Activated T-helper 17 cell treated with anti-CD3 and anti-CD28 coated beads, Interleukin-2, amount 50 U/mL, for 72 hours (primary cell): ENCODE data around the gene ALOXE3. TPM values are rescaled to one million over a fixed set of nuclear protein-coding genes. Genes with fewer than 3 reads are reported as not detected.
A peak's percentile ranks its signal among the peaks of the same experiment; 100 is the strongest.

Source experiments
- ATAC-seq: fragments of 150-1000 bp; cut with Tn5 transposase; replicated peaks from 2 replicates; pipeline ENCODE4 v1.10.0; 2021; ENCODE audit warnings: mild to moderate bottlenecking, moderate library complexity
- H3K27ac Mint-ChIP-seq: one replicate; pipeline ENCODE4 v1.8.0; 2022; ENCODE audit warnings: mixed read lengths
- H3K27me3 Mint-ChIP-seq: one replicate; pipeline ENCODE4 v1.8.0; 2022; ENCODE audit warnings: mixed read lengths
- H3K36me3 Mint-ChIP-seq: one replicate; pipeline ENCODE4 v1.8.0; 2022; ENCODE audit warnings: low read depth, mild to moderate bottlenecking, mixed read lengths
- H3K4me1 Mint-ChIP-seq: one replicate; pipeline ENCODE4 v1.8.0; 2022; ENCODE audit warnings: mixed read lengths
- H3K4me3 Mint-ChIP-seq: one replicate; pipeline ENCODE4 v1.8.0; 2022; ENCODE audit warnings: mild to moderate bottlenecking, mixed read lengths
- H3K9me3 Mint-ChIP-seq: one replicate; pipeline ENCODE4 v1.8.0; 2022; ENCODE audit warnings: mixed read lengths
- total RNA-seq, 2 donors: library from RNA; stranded (reverse); gene quantifications; one replicate each; pipeline ENCODE4 v1.2.3, GENCODE V29; 2022

Gene ALOXE3
- total RNA-seq, 2 donors from 2014 or later: 0.13 to 1.3 TPM

GRCh38 chr17:8158267-8159031 is 40.1 kb upstream of the ALOXE3 start:
- Mint-ChIP-seq H3K4me3 (peak overlapping the region; percentile 94), H3K4me1 (peaks cover 45% of the 10 kb centered on the region), H3K27ac (peak overlapping the region; percentile 86), H3K36me3 (peaks cover 51% of the 10 kb centered on the region), H3K27me3 (no peaks in the 10 kb centered on the region), H3K9me3 (no peaks in the 10 kb centered on the region)
- ATAC-seq: peak; percentile 12

GRCh38 chr17:8156246-8156992 is 38.1 kb upstream of the ALOXE3 start:
- Mint-ChIP-seq H3K27me3 (no peaks in the 10 kb centered on the region), H3K27ac (no peak overlapping the region), H3K4me3 (no peak overlapping the region), H3K9me3 (no peaks in the 10 kb centered on the region), H3K4me1 (peaks cover 51% of the 10 kb centered on the region), H3K36me3 (peaks cover 35% of the 10 kb centered on the region)
- peak; percentile 76 for ATAC-seq

- H3K4me3 Mint-ChIP-seq: no peak overlapping the region
- ATAC-seq: no peak
- peaks cover 47% of the 10 kb centered on the region for H3K4me1 Mint-ChIP-seq
- H3K36me3 Mint-ChIP-seq: peaks cover 30% of the 10 kb centered on the region
- H3K9me3 Mint-ChIP-seq: no peaks in the 10 kb centered on the region
- H3K27me3 Mint-ChIP-seq: no peaks in the 10 kb centered on the region
- no peak overlapping the region for H3K27ac Mint-ChIP-seq
These were observed 37.6 kb upstream of the ALOXE3 start for GRCh38 chr17:8155996-8156245.

- no peak overlapping the region for H3K4me3 Mint-ChIP-seq
- peaks cover 25% of the 10 kb centered on the region for H3K36me3 Mint-ChIP-seq
- no peaks in the 10 kb centered on the region for H3K9me3 Mint-ChIP-seq
- H3K27ac Mint-ChIP-seq: no peak overlapping the region
- H3K27me3 Mint-ChIP-seq: no peaks in the 10 kb centered on the region
- H3K4me1 Mint-ChIP-seq: peaks cover 43% of the 10 kb centered on the region
- ATAC-seq: no peak
These were observed 37.1 kb upstream of the ALOXE3 start for GRCh38 chr17:8155231-8155995.

GRCh38 chr17:8154608-8155155 is 36.4 kb upstream of the ALOXE3 start:
- H3K9me3 Mint-ChIP-seq: no peaks in the 10 kb centered on the region
- H3K27me3 Mint-ChIP-seq: no peaks in the 10 kb centered on the region
- no peak overlapping the region for H3K27ac Mint-ChIP-seq
- ATAC-seq: no peak
- H3K4me3 Mint-ChIP-seq: no peak overlapping the region
- peaks cover 18% of the 10 kb centered on the region for H3K36me3 Mint-ChIP-seq
- peaks cover 36% of the 10 kb centered on the region for H3K4me1 Mint-ChIP-seq

GRCh38 chr17:8153957-8154607 is 35.8 kb upstream of the ALOXE3 start:
- peaks cover 33% of the 10 kb centered on the region for H3K4me1 Mint-ChIP-seq
- no peak overlapping the region for H3K4me3 Mint-ChIP-seq
- no peak overlapping the region for H3K27ac Mint-ChIP-seq
- peak; percentile 27 for ATAC-seq
- peaks cover 12% of the 10 kb centered on the region for H3K36me3 Mint-ChIP-seq
- no peaks in the 10 kb centered on the region for H3K9me3 Mint-ChIP-seq
- no peaks in the 10 kb centered on the region for H3K27me3 Mint-ChIP-seq

GRCh38 chr17:8153525-8153956 is 35.2 kb upstream of the ALOXE3 start:
- peak; percentile 28 for ATAC-seq
- H3K9me3 Mint-ChIP-seq: no peaks in the 10 kb centered on the region
- H3K36me3 Mint-ChIP-seq: peaks cover 6% of the 10 kb centered on the region
- H3K4me3 Mint-ChIP-seq: no peak overlapping the region
- H3K27ac Mint-ChIP-seq: no peak overlapping the region
- peaks cover 29% of the 10 kb centered on the region for H3K4me1 Mint-ChIP-seq
- no peaks in the 10 kb centered on the region for H3K27me3 Mint-ChIP-seq

GRCh38 chr17:8153031-8153451 is 34.7 kb upstream of the ALOXE3 start:
- Mint-ChIP-seq H3K36me3 (peaks cover 2% of the 10 kb centered on the region), H3K27ac (no peak overlapping the region), H3K4me1 (peaks cover 27% of the 10 kb centered on the region), H3K27me3 (no peaks in the 10 kb centered on the region), H3K4me3 (no peak overlapping the region), H3K9me3 (no peaks in the 10 kb centered on the region)
- ATAC-seq: no peak

GRCh38 chr17:8152112-8152775 is 33.9 kb upstream of the ALOXE3 start, which contains the start of gene PER1:
Gene PER1 (minus strand): TSS chr17:8152404. CDS start chr17:8150706, 1,698 bp downstream.
- H3K36me3 Mint-ChIP-seq: no peaks in the 10 kb centered on the region
- H3K4me1 Mint-ChIP-seq: peaks cover 27% of the 10 kb centered on the region
- no peaks in the 10 kb centered on the region for H3K27me3 Mint-ChIP-seq
- H3K9me3 Mint-ChIP-seq: no peaks in the 10 kb centered on the region
- peak; percentile 52 for ATAC-seq
- H3K4me3 Mint-ChIP-seq: no peak within 1 kb of the TSS
- H3K27ac Mint-ChIP-seq: no peak within 1 kb of the TSS

GRCh38 chr17:8151641-8152111 is 33.4 kb upstream of the ALOXE3 start:
- H3K36me3 Mint-ChIP-seq: no peaks in the 10 kb centered on the region
- no peak for ATAC-seq
- no peaks in the 10 kb centered on the region for H3K27me3 Mint-ChIP-seq
- no peak overlapping the region for H3K27ac Mint-ChIP-seq
- no peaks in the 10 kb centered on the region for H3K9me3 Mint-ChIP-seq
- H3K4me1 Mint-ChIP-seq: peaks cover 30% of the 10 kb centered on the region
- H3K4me3 Mint-ChIP-seq: no peak overlapping the region

GRCh38 chr17:8151120-8151640 is 32.9 kb upstream of the ALOXE3 start:
- Mint-ChIP-seq H3K4me1 (peaks cover 31% of the 10 kb centered on the region), H3K36me3 (no peaks in the 10 kb centered on the region), H3K9me3 (no peaks in the 10 kb centered on the region), H3K4me3 (no peak overlapping the region), H3K27ac (no peak overlapping the region), H3K27me3 (no peaks in the 10 kb centered on the region)
- ATAC-seq: peak; percentile 33

GRCh38 chr17:8150194-8151119 is 32.1 kb upstream of the ALOXE3 start:
- H3K27me3 Mint-ChIP-seq: no peaks in the 10 kb centered on the region
- no peak for ATAC-seq
- H3K27ac Mint-ChIP-seq: no peak overlapping the region
- H3K4me1 Mint-ChIP-seq: peaks cover 29% of the 10 kb centered on the region
- no peak overlapping the region for H3K4me3 Mint-ChIP-seq
- H3K9me3 Mint-ChIP-seq: no peaks in the 10 kb centered on the region
- no peaks in the 10 kb centered on the region for H3K36me3 Mint-ChIP-seq
